SU-DHL-6 (cell line): ENCODE data around the gene PDCD6IP.

Source experiments
- CTCF ChIP-seq: fragments of 200-600 bp; sonication (generic); IDR thresholded peaks from one replicate; pipeline ENCODE4 v1.5.1; 2017; ENCODE audit warnings: antibody characterized with exemption, mild to moderate bottlenecking, low read length, moderate library complexity; ENCODE audit not compliant: insufficient read depth, poor library complexity, severe bottlenecking
- EZH2phosphoT487 ChIP-seq: fragments of 200-600 bp; sonication (generic), shearing (Covaris generic); conservative IDR thresholded peaks from 2 replicates; pipeline ENCODE4 v1.6.1; 2018; ENCODE audit warnings: mild to moderate bottlenecking, antibody characterized with exemption, low read length, moderate library complexity, mixed read lengths

- TF ChIP-seq CTCF (no peak), EZH2phosphoT487 (no peak)
These were observed 103.6 kb downstream of the PDCD6IP start for GRCh38 chr3:33901862-33902563.
